HG02571 (cell line): ENCODE results near the gene HELZ2.

Experiments used
- ATAC-seq: cut with Tn5 transposase; IDR thresholded peaks from one replicate; pipeline ENCODE4 v1.9.1; 2021; ENCODE audit warnings: mild to moderate bottlenecking, moderate library complexity; ENCODE audit not compliant: unreplicated experiment

The HELZ2 gene

GRCh38 chr20:63597651-63598478, 23.8 kb upstream of the HELZ2 start:
- no peak for ATAC-seq

DNA sequence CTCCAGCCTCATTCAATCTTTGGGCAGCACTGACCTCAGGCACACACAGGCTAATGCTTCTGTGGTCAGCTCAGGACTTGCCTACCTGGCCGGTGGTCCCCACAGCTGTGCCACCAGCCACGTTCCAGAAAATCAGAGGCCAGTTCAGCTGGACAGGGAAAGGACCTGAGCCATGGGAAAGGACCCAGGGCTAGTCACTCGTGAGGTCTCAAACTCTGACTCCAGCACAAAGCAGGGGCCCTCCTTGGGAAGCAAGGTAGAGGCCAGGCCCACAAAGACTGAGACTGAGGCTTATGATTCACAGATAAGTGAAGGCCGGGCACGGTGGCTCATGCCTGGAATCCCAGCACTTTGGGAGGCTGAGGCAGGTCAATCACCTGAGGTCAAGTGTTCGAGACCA, 22.4 kb upstream of the HELZ2 start:
- ATAC-seq, result no peak

DNA sequence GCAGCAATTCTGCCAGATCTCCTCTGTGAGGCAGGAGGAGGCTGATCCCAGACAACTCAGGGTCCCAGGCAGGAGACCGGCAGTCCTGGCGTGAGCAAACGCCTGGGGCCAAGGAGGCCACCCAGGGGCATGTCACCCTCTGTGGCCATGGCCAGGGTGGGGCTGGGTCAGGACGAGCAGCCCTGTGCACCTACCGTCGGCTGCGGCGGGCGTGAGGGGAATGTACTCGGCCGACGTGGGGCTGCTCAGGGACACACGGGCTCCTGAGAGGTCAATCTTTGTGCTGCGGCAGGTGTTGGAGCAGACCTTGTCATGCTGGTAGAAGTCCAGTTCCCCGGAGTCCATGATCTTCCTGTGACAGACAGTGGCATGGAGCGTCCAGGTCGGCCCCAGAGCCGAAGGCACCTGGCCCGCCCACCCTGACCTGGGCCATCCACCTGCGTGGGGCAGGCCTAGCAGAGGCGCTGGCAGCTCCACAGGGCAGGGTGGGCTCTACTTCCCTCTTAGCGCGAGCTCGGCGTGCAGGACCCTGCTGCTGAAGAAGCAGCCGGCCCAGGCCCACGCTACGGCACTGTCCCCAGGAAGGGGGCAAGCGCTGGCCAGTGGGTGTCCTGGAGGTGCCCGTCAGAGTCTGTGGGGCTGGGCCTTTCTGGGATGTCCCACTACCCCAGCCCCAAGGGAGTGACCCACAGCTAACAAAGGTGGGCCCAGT, 21.5 kb upstream of the HELZ2 start:
- no peak for ATAC-seq

DNA sequence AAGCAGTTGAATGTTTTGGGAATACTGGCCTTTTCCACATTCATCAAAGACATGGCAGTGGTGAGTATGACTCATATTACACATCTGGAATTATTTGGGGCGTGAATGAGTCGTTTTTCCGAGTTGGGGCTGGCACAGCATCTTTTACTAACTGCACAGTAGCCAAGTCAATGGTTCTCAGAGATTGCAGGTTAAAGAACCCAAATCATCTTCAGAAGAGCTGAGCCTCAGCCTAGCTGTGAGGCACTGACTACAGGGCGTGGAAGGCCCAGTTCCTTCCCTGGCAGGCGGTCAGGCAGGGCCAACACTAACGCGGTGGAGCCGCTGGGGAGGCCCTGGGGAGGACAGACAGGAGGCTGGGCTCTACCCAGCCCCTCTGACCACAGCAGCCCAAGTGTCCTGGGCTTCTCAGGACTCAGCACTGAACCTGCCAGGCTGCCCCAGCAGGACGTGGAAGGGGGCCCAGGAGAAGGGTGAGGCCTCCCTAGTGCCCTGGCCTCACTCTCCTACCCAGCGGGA, 20.1 kb upstream of the HELZ2 start:
- no peak for ATAC-seq

DNA sequence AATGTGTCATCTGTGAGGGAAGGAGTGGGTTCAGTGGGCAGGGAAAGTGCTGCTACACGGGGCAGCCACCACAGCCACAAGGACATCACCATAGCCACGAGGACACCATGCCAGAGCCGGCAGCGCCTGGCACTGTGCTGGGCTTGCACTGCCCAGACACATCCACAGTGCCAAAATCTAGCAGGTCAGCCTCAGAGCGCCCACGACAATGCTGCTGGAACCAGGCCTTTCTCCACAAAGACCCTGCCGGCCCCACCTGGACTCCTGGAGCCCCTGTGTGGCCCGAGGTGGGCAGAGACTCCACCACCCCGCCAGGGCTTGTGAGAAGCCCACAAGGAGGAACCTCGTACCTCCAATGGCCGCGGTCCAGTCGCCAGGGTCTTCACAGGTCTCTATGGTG, 18.6 kb upstream of the HELZ2 start:
- ATAC-seq, result no peak

- no peak for ATAC-seq
These were observed 17.8 kb upstream of the HELZ2 start for GRCh38 chr20:63591786-63592355.

DNA sequence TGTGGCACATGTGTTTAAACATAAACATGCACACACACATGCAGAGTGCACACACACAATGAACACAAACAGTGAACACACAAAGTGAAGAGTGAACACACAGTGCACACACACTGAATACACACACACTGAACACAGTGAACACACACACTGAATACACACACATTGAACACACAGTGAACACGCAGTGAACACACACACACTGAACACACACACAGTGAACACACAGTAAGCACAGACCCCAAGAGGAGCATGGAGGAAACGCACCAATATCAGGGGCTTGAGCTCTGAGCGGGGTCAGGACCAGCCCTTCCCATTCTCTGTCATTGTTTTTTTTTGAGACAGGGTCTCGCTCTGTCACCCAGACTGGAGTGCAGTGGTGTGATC, 17.1 kb upstream of the HELZ2 start:
- no peak for ATAC-seq

GRCh38 chr20:63590218-63591146, 16.4 kb upstream of the HELZ2 start:
- no peak for ATAC-seq

GRCh38 chr20:63589261-63590217, 15.5 kb upstream of the HELZ2 start:
- no peak for ATAC-seq

- no peak for ATAC-seq
These were observed 14.6 kb upstream of the HELZ2 start for GRCh38 chr20:63588641-63589041.

- no peak for ATAC-seq
These were observed 13.9 kb upstream of the HELZ2 start for GRCh38 chr20:63587776-63588591.

- no peak for ATAC-seq
These were observed 13.2 kb upstream of the HELZ2 start for GRCh38 chr20:63587256-63587655.

DNA sequence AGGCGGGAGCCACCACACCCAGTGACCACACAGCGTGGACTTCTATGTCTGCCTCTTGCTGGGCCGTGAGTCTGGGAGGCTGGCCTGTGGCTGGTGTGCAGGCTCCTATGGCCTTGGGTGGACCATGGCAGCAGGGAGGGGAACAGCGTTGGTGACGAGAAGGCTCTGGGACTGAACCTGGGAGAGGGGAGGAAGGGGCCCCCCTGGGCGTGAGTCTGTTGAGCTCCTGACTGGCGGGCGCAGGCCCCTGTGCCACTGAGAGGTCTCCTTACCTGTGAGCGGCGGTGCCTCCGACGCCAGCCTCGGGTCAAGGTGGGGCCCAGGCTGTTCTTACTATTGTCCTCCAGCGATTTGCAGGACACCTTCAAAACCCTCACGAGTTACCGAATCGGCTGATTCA, 12.8 kb upstream of the HELZ2 start:
- no peak for ATAC-seq

GRCh38 chr20:63585616-63586565, 11.9 kb upstream of the HELZ2 start:
- ATAC-seq, result no peak

DNA sequence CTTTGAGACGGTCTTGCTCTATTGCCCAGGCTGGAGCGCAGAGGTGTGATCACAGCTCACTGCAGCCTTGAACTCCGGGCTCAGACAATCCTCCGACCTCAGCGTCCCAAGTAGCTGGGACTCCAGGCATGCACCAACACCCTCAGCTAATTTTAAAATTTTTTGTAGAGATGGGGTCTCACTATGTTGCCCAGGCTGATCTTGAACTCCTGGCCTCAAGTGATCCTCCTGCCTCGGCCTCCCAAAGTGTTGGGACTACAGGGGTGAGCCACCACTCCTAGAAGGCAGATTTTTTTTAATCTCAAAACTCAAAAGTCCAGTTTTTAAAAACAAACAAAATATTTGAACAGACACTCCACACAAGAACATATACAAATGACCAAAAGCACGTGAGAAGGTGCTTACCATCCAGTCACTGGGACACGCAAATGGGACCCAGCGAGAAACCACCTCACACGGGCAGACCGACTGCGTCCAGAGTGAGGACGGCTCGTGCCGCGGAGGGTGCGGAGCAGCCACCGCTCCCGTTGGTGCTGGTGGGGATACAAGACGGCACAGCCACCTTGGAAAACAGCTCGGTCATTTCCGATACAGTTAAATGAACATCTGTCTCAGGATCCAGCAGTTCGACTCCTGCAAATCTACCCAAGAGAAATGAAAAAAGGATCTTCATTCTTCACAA, 8.5 kb upstream of the HELZ2 start:
- ATAC-seq, result no peak

DNA sequence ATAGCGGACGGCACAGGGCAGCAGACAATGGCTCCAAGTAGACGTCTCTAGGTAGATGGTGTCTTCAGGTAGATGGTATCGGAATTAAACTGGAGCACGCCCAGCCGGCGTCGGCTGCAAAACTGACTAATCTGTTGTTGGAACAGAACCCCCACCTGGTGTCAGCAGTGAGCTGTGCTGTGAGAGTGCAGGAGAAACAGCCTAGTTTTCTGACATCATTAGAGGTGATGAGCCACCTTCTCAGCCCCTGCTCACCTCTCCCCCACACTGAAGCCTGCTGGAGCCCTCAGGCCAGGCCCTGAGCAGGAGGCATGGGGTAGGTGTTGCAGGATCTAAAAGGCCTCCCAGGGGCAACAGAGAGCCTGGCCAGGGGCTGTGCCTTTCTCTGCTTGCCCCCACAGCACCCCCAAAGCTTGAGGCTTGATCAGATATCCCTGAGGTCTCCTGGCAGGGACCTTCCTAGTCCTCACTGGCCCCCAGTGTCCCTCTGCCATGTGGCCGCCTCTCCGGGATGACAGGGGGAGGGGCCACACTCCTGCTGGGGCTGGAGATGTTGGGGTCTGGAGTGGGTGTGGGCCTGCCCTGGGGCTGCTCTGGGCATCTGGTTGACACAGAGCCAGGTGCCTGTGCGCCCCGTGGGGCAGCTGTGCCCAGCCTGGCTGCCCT, 6.9 kb upstream of the HELZ2 start:
- ATAC-seq, result no peak
